GM19238 (cell line): ENCODE measurements around the gene ODF2L.

Source experiments
- DNase-seq: peaks from one replicate; pipeline ENCODE4 v3.0.0; 2011; ENCODE audit warnings: low spot score; ENCODE audit not compliant: insufficient read length

ODF2L gene, protein sequence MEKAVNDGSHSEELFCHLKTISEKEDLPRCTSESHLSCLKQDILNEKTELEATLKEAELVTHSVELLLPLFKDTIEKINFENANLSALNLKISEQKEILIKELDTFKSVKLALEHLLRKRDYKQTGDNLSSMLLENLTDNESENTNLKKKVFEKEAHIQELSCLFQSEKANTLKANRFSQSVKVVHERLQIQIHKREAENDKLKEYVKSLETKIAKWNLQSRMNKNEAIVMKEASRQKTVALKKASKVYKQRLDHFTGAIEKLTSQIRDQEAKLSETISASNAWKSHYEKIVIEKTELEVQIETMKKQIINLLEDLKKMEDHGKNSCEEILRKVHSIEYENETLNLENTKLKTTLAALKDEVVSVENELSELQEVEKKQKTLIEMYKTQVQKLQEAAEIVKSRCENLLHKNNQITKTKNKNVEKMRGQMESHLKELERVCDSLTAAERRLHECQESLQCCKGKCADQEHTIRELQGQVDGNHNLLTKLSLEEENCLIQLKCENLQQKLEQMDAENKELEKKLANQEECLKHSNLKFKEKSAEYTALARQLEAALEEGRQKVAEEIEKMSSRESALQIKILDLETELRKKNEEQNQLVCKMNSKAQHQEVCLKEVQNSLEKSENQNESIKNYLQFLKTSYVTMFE

DNA sequence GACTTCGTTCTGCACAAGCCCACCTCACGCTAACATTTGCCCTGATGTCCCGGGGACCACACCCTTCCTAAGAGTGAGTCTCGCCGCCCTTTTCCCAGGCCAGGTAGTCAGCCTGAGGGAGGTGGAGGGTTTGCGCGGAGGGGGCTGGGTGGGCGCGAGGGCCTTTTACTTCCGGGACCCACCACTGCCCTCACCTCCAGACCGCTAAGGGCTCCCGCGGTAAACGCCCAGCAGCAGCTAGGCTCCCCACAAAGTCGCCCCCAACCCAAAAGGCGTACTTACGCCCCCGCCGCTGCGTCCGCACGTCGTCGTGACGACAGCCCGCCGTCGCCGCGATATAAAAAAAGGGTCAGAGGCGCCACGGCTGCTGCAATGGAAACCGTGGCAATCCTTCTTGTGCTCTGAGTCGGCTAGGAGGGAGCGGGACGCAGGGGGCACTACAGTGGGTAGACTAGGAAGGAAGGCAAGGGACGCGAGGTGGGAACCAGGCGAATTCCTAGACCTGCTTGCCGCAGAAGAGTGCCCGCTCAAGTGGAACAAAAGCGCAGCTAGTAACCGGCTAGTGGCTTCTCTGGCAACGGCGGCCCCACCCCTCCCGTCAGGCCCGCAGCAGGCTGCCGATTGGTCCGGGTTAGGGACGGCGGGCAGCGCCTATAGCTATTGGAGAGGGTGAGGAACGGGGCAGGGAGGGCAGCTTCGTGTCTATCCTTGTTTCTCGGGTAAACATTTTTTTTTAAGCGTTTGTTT is at the start of gene ODF2L:
TSS of gene ODF2L (minus strand) at position 573 of the 747 bp plus-strand sequence. CDS start 9,296 bp downstream, outside the sequence.
- DNase-seq, result peak; percentile 63

DNA sequence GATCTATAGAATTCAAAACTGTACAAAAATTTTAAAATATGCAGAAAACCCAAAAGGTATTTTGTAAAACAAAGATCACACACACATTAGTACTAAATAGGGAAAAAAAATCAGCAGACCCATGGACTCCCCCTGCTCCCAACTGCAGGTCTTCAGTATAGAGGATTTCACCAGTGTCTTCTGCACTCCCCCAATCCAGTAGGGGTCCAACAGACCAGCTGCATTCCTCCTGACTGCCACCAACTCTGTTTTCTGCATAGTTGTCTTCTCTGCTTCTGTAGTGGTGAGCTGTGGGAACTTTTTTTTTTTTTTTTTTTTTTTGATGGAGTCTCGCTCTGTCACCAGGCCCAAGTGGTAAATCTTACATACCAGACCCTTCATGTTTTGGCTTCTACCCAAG is 49.8 kb upstream of the ODF2L start:
- no peak for DNase-seq

DNA sequence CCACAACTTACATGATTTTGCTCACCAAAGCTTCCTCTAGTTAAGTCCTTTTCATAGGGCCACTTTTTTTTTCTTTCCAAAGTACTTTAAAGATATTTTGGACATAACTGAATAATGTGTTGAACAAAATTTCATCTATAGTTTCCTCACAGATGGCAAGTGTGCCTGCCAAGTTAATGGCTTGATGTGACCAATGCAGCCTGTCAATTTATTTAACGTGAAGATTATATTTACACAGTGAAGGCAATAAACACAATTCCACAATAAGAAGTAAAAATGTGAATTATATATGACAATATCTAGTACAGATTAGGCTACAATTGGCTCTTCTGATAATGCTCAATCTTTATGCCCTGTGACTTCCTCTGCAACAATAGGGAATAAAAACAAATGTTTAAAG is 45.9 kb upstream of the ODF2L start:
- no peak for DNase-seq

- DNase-seq, result no peak
Measured at GRCh38 chr1:86441581-86441980, 45.5 kb upstream of the ODF2L start.

- DNase-seq, result no peak
Measured at GRCh38 chr1:86436041-86436440, 39.9 kb upstream of the ODF2L start.

DNA sequence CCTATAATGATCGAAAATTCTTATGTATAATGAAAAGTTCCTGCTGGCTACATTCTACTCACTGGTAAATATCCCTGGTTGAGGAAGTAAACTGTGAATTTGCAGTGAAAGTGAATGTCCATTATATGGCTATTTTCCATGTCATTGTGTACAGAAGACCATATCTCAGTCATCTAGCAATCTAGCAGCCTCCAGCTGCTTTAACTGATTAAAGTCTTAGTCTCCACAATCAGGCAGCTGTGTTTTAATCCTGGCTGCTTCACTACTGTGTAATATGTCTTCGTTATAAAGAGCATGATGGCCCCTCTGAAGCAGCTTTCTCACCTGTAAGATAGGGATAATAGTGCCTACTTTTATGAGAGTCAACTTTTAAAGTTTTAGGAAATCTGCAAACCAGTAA is 39.2 kb upstream of the ODF2L start:
- DNase-seq, result no peak

DNA sequence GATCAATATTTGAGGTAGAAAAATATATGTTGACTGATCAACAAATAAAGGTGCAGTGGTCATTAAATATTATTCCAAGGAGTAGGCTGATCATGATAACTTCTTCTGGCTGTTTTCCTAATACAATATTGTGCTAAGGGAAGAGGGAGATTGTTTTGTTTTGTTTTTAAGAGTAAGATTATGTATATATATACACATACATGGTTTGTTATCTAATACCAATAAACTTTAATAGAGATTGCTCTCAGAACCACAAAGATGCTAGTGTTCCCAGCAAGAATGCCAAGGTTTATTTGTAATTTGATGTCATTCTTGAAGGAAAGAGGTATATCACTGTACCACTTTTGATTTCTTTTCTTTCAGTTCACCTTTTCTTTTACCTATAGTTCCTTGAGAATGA is 37.9 kb upstream of the ODF2L start:
- DNase-seq, result no peak

- no peak for DNase-seq
Measured at GRCh38 chr1:86430376-86430775, 34.3 kb upstream of the ODF2L start.

DNA sequence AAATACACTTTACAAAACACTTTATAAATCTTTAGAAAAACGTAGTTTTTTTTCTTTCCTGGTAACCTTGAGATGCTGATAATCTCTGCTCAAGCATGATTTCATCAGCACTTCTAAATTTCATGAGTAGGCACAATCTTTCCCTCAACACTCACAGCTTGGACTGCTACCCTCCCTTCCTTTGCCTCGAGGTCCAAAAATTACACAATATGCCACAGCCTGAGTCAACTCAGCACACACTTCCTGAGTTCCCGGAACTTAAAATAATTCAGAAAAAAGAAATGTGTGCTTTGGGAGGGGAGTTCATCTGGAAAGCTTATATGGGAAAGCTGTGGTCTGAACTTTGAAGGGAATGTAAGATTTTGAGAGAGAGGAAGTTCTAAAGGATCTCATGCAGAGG is 33.7 kb upstream of the ODF2L start:
- DNase-seq, result no peak

- no peak for DNase-seq
Measured at GRCh38 chr1:86429122-86429725, 33.1 kb upstream of the ODF2L start.

- no peak for DNase-seq
Measured at GRCh38 chr1:86423873-86424272, 27.8 kb upstream of the ODF2L start, which contains the start of gene CLCA2. Gene CLCA2, plus strand, starts transcription at chr1:86424171. Its CDS starts 77 bp downstream, at chr1:86424248.

GRCh38 chr1:86423473-86423872 is 27.4 kb upstream of the ODF2L start:
- DNase-seq, result no peak

- no peak for DNase-seq
Measured at GRCh38 chr1:86421601-86422280, 25.6 kb upstream of the ODF2L start.

GRCh38 chr1:86419277-86419903 is 23.3 kb upstream of the ODF2L start:
- peak; percentile 29 for DNase-seq

- DNase-seq, result no peak
Measured at GRCh38 chr1:86416343-86416742, 20.2 kb upstream of the ODF2L start.

- DNase-seq, result no peak
Measured at GRCh38 chr1:86410879-86411278, 14.8 kb upstream of the ODF2L start.

DNA sequence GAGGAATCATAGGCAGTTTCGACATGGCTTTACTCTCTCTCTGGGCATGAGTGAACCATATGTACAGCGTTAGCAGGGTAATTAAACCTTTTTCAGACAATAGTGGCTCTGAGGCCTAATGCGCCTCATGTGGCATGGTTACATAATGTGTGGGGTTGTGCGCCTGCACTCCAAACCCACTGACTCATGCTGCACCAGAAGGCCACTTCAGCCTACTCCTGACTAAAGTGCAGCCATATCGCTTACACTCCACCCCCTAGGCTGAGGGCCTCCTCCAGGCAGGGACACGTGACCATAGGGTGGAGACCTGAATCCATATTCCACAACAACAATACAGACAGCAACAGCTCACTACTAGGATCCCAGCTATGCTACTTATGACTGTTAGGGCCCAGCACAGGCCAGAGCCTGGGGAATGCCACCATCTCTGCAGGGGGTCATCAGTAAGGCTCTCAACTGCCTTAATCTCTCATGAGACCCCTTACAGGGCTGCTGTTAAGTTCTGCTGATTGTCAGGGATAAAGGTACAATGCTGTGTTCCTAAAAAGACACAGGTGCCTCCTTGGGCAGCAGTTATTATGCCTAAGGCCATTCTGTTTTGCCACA is 13.4 kb upstream of the ODF2L start:
- DNase-seq, result no peak

- no peak for DNase-seq
Measured at GRCh38 chr1:86396498-86396890, 371 bp upstream of the ODF2L start.

DNA sequence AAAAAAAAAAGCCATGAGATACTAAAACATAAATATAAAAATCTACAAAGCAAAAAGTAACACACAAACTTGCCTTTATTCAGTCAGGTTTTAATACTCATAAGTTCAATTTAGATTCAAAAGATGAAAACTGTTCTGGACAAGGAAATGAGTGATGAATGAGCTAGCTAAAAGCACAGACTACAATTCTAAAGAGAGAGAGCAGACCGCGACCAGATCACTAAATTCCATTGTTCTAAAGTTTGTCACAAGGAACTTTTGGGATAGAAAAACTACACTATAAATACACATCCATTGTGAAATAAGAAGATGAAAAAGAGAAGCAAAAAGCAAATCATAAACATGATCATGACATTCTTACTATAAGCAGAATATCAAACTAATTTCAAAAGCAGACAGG is 1.7 kb downstream of the ODF2L start:
- DNase-seq, result no peak

GRCh38 chr1:86389307-86389706 is 6.8 kb downstream of the ODF2L start:
- DNase-seq, result no peak
